Mesodermal cell (in vitro differentiated cells): Measurements from ENCODE around the gene TXNIP. TPM values are rescaled to one million over a fixed set of nuclear protein-coding genes. Genes with fewer than 3 reads are reported as not detected.
"Not testable (repeated sequence)": the region's sequence is repeated elsewhere in the genome, so short reads cannot be mapped to it uniquely, and the experiment has no call there.

Experiments
- H3K27ac ChIP-seq: 2 replicates; pipeline ENCODE4 v1.7.0; 2013; ENCODE audit warnings: mild to moderate bottlenecking, low read depth, low read length, moderate library complexity; ENCODE audit not compliant: severe bottlenecking
- H3K36me3 ChIP-seq: 2 replicates; pipeline ENCODE4 v1.7.1; 2013; ENCODE audit warnings: mild to moderate bottlenecking, low read length, moderate library complexity; ENCODE audit not compliant: control insufficient read depth, insufficient read depth
- H3K4me1 ChIP-seq: one replicate; pipeline ENCODE4 v1.7.1; 2013; ENCODE audit warnings: mild to moderate bottlenecking, low read length; ENCODE audit not compliant: insufficient read depth, control insufficient read depth, poor library complexity, severe bottlenecking
- H3K4me3 ChIP-seq: 2 replicates; pipeline ENCODE4 v1.7.0; 2013; ENCODE audit warnings: low read length, control low read depth, mild to moderate bottlenecking; ENCODE audit not compliant: insufficient read depth, poor library complexity, severe bottlenecking; ENCODE audit errors: extremely low read depth
- H3K9me3 ChIP-seq: 2 replicates; pipeline ENCODE4 v1.7.1; 2013; ENCODE audit warnings: mild to moderate bottlenecking, low read length, moderate library complexity; ENCODE audit not compliant: control insufficient read depth
- WGBS, 2 experiments: methylation state at CpG; one replicate each; pipeline ENCODE4 v1.1.5; 2013; ENCODE audit warnings: missing lambda C conversion rate in 2 of 2; ENCODE audit not compliant: insufficient coverage in 2 of 2; 5-methylcytosine and 5-hydroxymethylcytosine counted together
- polyA plus RNA-seq, 2 experiments: library from polyadenylated mRNA; stranded (reverse); fragments of 50-300 nt; gene quantifications; one replicate each; pipeline ENCODE4 v1.2.3, GENCODE V29; 2013

TXNIP gene, protein sequence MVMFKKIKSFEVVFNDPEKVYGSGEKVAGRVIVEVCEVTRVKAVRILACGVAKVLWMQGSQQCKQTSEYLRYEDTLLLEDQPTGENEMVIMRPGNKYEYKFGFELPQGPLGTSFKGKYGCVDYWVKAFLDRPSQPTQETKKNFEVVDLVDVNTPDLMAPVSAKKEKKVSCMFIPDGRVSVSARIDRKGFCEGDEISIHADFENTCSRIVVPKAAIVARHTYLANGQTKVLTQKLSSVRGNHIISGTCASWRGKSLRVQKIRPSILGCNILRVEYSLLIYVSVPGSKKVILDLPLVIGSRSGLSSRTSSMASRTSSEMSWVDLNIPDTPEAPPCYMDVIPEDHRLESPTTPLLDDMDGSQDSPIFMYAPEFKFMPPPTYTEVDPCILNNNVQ
- 144 TPM for polyA plus RNA-seq (2013, experiment 1 of 2)
- polyA plus RNA-seq (2013, experiment 2 of 2): 135 TPM

DNA sequence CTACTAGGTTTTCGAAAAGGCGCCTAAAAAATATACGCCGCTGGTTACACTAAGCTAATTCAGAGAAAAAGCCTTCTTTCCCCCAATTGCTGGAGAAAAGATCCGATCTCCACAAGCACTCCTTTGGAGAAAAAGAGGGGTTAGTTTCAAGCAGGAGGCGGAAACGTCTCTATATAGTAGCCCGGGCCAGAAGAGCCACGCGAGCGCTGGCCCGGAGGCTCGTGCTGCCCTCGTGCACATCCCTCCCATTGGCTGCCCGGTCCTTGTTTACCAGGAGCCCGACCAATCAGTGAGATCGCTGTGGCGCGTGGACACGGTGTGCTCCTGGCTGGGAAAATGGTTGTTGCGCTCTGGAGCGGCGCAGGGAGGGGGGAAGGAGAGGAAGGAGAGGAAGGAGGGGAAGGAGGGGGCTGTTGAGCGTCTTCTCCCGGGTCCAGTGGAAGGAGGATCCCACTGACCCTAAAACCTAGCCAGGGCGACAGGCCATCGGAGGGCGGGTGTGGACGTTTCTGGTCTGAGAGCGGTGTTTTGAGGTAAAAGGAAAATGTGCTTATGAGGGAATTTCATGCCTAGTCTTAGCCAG, at the start of gene TXNIP:
Gene TXNIP (minus strand): TSS at position 147 of the 583 bp plus-strand sequence. CDS start 313 bp downstream, outside the sequence.
- Histone ChIP-seq H3K4me1 (peaks cover 29% of the 10 kb centered on the region), H3K27ac (peak within 1 kb of the TSS; percentile 84)
- WGBS, 2 experiments: 1 to 9% methylated on average over 12 to 28 of the region's 30 CpGs

DNA sequence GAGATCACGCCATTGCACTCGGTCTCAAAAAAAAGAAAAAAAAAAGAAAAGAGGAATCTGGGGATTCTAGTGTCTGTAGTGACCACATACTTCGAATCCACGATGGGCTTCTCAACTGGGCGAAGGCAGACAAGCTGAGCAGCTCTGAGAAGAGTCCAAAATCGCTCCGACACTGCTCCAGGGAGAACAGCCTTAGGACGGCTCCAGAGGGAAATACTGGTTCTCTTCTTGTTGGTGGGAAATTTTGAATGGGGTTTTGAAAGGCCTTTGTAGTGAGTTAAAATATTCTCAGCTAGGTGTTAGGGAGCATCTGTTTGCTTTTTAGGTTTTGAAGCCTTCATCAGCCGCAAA, 43.4 kb upstream of the TXNIP start:
- no peaks in the 10 kb centered on the region for H3K4me1 ChIP-seq
- H3K9me3 ChIP-seq: no peaks in the 10 kb centered on the region
- H3K4me3 ChIP-seq: no peak overlapping the region
- H3K36me3 ChIP-seq: no peaks in the 10 kb centered on the region
- WGBS, 2 experiments: 94 to 95% methylated on average over 9 of the region's 9 CpGs
- H3K27ac ChIP-seq: no peak overlapping the region

More for the DNA sequence above, at the start of gene TXNIP:
- no peaks in the 10 kb centered on the region for H3K9me3 ChIP-seq
- peak within 1 kb of the TSS; percentile 77 for H3K4me3 ChIP-seq
- H3K36me3 ChIP-seq: peaks cover 35% of the 10 kb centered on the region

DNA sequence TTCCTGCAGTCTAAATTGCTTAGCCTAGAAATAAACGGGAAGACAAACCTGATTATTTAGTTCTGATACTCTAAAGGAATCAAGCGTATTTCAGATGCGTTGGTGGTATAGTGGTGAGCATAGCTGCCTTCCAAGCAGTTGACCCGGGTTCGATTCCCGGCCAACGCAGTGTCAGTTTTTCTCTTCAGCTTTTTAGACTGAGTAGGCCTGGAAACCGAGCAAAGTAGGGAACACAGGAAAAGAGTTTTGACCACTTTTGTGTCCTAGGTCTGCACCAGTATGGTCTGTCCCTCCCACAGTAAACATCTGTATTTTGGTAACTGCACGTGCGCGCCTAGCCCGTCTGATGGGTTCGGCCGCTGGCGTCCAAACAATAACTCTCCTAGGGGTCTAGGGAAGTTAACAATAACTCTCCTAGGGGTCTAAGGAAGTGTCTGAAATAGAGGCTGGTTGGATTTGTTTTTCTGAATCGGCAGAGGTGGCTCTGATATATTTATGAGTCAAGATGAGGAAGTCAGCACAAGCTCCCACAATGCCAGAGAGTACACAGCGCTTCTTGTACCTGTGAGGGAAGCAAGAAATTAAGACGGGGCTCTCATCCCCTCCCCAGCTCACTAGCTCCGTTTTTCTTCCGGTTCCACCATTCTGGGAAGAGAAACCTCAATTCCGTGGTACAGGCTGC, 40.7 kb upstream of the TXNIP start:
- 0 to 1% methylated on average over 16 to 18 of the region's 21 CpGs for WGBS, 2 experiments
- H3K27ac ChIP-seq: peak overlapping the region; percentile 85
- H3K4me3 ChIP-seq: peak overlapping the region; percentile 70
- no peaks in the 10 kb centered on the region for H3K9me3 ChIP-seq
- no peaks in the 10 kb centered on the region for H3K4me1 ChIP-seq
- H3K36me3 ChIP-seq: no peaks in the 10 kb centered on the region

DNA sequence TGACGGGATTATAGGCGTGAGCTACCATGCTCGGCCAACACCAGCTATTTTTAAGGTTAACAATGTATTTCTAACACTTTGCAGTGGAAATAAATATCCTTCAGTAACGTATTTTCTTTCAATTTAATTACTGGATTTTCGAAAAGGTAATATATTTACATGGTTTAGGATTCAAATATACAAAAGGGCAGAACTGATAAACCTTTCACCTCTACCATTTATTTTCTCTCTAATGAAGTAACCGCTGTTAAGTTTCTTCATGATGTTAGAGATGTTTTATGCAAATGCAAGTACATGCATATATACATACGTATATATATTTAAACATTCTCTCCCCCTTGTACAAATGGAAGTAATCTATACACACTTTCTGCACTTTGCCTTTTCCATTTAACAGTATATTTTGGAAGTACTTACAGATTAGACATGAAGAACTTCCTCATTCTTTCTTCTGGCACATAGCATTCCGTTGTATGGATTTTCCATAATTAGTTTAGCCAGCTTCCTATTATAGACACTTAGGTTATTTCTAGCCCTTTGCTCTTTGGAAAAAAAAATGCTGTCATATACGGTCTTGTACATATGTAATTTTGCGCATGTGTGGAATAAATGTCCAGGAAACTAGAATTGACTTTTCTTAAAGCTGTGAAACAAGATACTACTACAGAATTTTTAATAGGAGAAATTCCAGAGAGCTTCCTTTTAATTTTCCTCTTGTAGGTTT, 40.0 kb upstream of the TXNIP start:
- 20% methylated on average over 3 of the region's 10 CpGs; no CpG with 5 or more reads in 1 of the 2 experiments for WGBS, 2 experiments
- no peaks in the 10 kb centered on the region for H3K9me3 ChIP-seq
- H3K36me3 ChIP-seq: no peaks in the 10 kb centered on the region
- H3K27ac ChIP-seq: peak overlapping the region; percentile 85
- H3K4me1 ChIP-seq: no peaks in the 10 kb centered on the region
- H3K4me3 ChIP-seq: peak overlapping the region; percentile 70

DNA sequence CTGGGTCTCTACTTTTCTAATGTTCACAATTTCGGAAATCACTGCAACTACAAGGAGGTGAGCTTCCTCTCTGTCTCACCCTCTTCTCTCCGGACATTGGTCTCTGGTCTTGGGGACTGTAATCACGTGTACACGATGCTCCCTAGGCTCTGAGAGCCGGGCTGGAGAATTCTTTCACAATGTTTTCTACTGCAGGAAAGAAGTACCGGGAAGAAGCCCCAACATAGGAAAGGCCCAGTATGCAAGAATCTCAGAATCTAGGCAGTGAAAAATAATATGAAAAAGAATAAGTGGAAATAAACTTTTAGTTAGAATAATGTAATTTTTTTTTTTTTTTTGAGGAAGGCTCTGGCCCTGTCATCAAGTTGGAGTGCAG, 38.7 kb upstream of the TXNIP start:
- H3K27ac ChIP-seq: no peak overlapping the region
- H3K4me1 ChIP-seq: no peaks in the 10 kb centered on the region
- peak overlapping the region; percentile 26 for H3K4me3 ChIP-seq
- H3K9me3 ChIP-seq: no peaks in the 10 kb centered on the region
- 67 to 77% methylated on average over 5 to 6 of the region's 6 CpGs for WGBS, 2 experiments
- no peaks in the 10 kb centered on the region for H3K36me3 ChIP-seq

DNA sequence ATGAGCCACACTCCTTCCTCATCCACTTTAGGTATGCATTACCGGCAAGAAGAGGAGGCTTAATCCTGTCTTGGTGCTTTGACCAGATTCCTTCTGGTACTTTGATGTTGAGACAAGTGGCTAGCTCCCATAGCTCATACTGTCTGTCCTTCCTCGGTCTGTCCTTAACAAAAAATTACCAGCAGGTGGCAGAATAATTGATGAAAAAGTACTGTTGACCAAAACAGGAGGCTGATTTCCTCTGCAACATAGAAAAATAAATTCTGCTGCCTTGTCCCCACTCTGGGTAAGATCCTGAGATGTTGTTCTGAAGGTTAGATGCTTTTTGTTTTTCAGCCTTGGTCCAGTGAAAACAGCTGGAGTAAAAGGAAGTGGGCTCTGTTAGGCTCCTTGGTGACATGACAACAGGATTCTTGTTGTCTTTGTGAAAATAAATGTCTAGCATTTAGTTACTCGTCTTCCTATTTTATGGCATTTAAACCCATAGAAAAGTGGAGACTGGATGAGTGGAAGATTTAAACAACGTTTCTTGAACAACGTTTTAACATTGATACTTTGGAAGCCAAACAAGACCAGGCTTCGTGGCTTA, 36.3 kb upstream of the TXNIP start:
- Histone ChIP-seq H3K9me3 (no peaks in the 10 kb centered on the region), H3K36me3 (no peaks in the 10 kb centered on the region), H3K4me3 (no peak overlapping the region), H3K27ac (no peak overlapping the region), H3K4me1 (no peaks in the 10 kb centered on the region)
- WGBS, 2 experiments: 78 to 80% methylated on average over 3 to 4 of the region's 6 CpGs

DNA sequence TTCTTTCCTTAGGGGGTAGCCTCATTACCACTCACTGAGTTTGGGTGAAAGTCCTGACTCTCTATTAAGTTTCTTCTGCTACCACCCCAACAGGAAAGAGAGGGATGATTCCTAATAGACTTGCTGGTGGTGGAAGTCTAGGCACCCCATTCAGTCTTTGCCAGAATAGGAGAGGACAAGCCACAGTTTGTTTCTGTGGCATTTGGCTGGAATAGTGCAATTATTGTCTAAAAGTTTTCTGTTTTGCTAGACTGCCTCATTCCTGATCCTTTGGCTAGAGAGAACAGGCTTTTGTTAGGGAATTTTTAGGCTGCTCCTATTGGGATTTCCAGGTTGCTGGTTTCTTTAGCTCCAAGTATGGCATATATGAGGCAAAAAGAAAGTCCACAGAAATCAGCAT, 35.1 kb upstream of the TXNIP start:
- no peaks in the 10 kb centered on the region for H3K9me3 ChIP-seq
- H3K36me3 ChIP-seq: no peaks in the 10 kb centered on the region
- H3K4me3 ChIP-seq: no peak overlapping the region
- H3K4me1 ChIP-seq: no peaks in the 10 kb centered on the region
- no peak overlapping the region for H3K27ac ChIP-seq

DNA sequence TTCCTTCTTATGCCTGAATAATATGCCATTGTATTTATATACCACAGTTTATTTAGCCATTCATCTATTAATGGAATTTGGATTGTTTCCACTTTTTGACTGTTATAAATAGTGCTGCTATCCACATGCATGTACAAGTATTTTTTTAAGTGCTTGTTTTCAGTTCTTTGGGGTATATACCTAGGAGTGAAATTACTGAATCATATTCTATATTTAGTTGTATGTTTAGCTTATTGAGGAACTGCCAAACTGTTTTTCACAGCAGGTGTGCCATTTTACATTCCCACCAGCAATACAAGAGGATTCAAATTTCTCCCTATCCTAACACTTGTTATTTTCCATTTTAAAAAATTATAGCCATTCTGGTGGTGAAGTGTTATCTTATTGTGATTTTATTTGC, 32.7 kb upstream of the TXNIP start:
- no peak overlapping the region for H3K27ac ChIP-seq
- peaks cover 6% of the 10 kb centered on the region for H3K4me1 ChIP-seq
- H3K36me3 ChIP-seq: no peaks in the 10 kb centered on the region
- H3K9me3 ChIP-seq: no peaks in the 10 kb centered on the region
- no peak overlapping the region for H3K4me3 ChIP-seq

DNA sequence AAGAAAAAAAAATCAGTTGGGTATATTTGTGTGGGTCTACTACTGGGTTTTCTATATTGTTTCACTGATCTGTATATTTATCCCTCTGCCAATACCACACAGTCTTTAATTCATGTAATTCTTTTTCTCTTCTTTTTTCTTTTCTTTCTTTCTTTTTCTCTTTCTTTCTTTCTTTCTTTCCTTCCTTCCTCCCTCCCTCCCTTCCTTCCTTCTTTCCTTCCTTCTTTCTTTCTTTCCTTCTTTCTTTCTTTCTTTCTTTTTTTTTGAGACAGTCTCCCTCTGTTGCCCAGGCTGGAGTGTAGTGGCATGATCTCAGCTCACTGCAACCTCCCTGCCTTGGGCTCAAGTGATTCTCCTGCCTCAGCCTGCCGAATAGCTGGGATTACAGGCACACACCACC, 30.3 kb upstream of the TXNIP start:
- H3K4me3 ChIP-seq, H3K9me3 ChIP-seq, H3K36me3 ChIP-seq, H3K27ac ChIP-seq, H3K4me1 ChIP-seq: not testable (repeated sequence)
- WGBS, 2 experiments: 33% methylated on average over 1 of the region's 1 CpG; no CpG with 5 or more reads in 1 of the 2 experiments

DNA sequence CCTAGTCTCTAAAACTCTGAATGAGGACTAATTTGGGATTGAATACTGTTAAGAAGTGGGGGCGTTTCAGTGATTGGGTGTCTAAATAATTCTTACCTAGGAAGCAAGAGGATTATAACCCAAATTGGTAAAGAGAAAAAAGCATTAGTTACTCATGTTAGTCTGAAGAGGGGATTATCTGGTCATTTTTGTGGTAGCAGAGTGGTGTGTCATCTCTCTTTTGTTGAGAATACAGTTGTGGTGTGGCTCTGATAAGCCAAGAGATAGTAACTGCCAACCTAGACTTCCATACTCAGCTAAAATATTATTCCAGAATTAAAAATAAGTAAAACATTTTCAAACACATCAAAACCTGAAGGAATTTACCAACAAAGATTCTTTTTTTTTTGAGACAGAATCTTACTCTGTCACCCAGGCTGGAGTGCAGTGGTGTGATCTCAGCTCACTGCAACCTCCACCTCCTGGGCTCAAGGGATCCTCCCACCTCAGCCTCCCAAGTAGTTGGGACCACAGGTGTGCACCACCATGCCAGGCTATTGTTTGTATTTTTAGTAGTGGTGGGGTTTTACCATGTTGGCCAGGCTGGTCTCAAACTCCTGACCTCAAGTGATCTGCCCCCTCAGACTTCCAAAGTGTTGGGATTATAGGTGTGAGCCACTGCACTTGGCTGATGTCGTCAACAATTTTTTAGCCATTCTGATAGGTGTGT, 29.6 kb upstream of the TXNIP start:
- H3K36me3 ChIP-seq, H3K4me3 ChIP-seq, H3K27ac ChIP-seq, H3K9me3 ChIP-seq: not testable (repeated sequence)
- WGBS, 2 experiments: 67 to 100% methylated on average over 1 to 2 of the region's 2 CpGs
- peaks cover 17% of the 10 kb centered on the region for H3K4me1 ChIP-seq
